Stimulated activated CD4-positive, alpha-beta T cell treated with anti-CD3 and anti-CD28 coated beads, Interleukin-2, amount 100 ng/mL, for 48 hours (primary cell): ENCODE data around the gene PITPNM3.

Experiments
- DNase-seq, 2 donors: peaks; one replicate each; pipeline ENCODE4 v3.0.0-alpha.2; 2020

The PITPNM3 gene

GRCh38 chr17:6525141-6525540 lies 31.2 kb downstream of the PITPNM3 start:
- DNase-seq: no peak

GRCh38 chr17:6524520-6524919 lies 31.8 kb downstream of the PITPNM3 start:
- DNase-seq: no peak

- DNase-seq: no peak
Measured at GRCh38 chr17:6523809-6524355, 32.5 kb downstream of the PITPNM3 start.

DNA sequence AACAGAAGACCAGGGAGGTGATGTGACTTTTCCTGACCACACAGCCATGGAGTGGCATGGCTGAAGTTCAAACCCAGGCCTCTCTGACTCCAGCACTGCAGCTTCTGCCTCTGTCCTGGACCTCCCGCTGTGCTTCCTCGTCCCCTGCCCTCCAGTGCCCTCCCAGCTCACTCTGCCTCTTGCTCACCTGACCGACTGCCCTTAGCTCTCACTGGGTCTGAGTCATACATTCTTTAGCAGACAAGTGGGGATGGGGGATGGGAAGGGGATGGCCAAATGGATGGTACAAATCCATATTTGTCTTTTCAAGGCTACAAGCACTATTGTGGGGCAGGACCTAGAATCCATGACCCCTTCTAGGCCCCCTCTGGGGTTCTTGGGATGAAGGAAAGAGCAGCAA lies 33.0 kb downstream of the PITPNM3 start:
- no peak for DNase-seq

GRCh38 chr17:6521586-6521985 lies 34.8 kb downstream of the PITPNM3 start:
- no peak for DNase-seq

DNA sequence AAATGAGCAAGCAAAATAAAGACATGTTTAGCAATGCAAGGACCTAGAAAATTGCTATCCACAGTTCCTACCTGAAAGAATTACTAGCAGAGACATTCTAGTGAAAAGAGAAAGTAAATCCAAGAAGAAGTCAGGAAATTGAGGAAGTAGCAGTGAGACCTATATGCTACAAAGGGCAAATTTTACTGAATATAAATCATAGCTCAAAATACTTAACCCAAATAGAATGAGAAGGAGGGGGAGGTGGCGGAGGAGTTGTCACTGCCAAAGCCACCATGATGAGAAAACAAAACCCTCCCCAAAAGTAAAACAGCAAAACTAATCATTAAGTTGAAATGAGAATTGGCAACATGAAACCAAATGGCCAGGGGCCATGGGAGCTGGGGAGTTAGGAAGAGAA lies 39.3 kb downstream of the PITPNM3 start:
- no peak for DNase-seq

GRCh38 chr17:6514371-6514770 lies 42.0 kb downstream of the PITPNM3 start:
- no peak for DNase-seq

DNA sequence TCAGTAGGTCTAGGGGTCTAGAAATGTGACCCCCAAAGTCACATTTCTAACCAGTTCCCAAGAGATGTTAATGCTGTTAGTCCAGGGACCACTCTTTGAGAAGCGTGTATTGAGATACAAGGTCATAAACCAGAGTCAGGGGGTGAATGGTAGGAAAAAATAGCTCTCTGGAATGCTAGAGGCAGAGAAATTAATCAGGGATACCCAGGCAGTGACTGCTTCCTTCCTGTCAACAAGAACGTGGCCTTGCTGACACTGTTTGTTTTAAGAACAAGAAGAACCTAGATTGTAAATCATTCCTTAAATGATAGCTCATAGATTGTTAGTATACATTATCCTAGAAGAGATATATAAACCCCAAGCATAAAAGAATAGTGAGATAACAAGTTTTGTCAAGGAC lies 43.8 kb downstream of the PITPNM3 start:
- DNase-seq: no peak

- DNase-seq: no peak
Measured at GRCh38 chr17:6510321-6510977, 45.9 kb downstream of the PITPNM3 start.

GRCh38 chr17:6509921-6510320 lies 46.4 kb downstream of the PITPNM3 start:
- no peak for DNase-seq

- DNase-seq: no peak
Measured at GRCh38 chr17:6509031-6509771, 47.2 kb downstream of the PITPNM3 start.

DNA sequence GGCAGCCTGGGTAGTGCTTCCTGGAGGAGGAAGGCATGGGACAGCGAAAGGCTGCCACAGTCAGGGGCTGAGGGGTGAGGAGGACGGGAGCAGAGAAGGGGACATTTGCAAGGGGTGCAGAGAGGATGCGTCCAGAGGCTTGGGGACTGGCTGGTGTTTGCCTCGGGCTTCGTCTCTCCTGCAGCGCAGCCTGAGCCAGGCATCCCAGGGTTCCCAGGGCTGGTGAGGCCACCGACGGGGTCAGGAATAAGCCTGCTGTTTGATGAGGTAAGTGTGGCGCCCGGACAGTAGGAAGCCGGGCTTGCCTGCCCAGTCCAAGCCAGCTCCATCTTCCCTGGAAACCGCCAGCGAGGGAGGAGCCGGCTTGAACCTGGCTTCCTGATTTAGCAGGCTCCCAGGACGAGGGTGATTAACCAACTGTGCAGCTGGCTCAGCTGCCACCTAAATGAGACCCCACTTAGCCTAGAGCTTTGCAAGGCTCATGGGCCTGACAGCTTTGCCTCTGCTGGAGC lies 47.8 kb downstream of the PITPNM3 start:
- no peak for DNase-seq

- DNase-seq: no peak
Measured at GRCh38 chr17:6508016-6508415, 48.3 kb downstream of the PITPNM3 start.

- DNase-seq: no peak
Measured at GRCh38 chr17:6507535-6507934, 48.8 kb downstream of the PITPNM3 start.

GRCh38 chr17:6506679-6507231 lies 49.6 kb downstream of the PITPNM3 start:
- DNase-seq: no peak

DNA sequence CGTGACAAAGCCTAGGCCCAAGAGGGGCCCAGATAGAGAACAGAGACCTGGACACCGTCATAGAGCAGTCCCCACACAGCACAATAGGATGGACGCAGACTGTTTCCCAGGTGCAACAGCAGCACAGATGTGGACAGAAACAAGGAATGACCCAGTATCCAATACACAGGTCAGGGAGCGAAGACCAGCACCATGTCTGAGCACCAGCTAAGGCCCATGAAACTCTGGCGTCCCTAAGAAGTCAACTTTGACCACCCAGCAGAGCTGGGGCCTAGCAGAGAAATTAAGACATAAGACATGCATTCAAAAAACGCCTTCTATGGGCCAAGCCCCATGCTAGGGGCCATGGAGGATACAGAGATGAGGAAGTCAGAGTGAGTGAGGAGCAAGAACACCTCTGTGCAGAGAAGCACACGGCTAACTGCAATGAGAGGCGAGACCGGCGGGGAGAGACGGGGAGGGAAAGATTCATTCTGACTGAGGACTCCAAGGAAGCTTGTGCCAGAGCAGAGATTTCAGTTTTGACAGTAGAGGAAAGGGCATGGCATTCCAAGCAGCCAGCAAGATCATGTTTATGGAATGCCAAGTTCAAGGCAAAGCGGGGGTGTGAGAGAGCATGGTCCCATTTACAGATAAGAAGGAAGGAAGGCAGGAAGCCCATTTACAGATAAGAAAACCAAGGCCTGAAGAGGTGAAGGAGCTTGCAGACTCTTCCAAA lies 50.8 kb downstream of the PITPNM3 start:
- no peak for DNase-seq

GRCh38 chr17:6503641-6504195 lies 52.6 kb downstream of the PITPNM3 start:
- DNase-seq: no peak

GRCh38 chr17:6502871-6503509 lies 53.4 kb downstream of the PITPNM3 start:
- DNase-seq: no peak

DNA sequence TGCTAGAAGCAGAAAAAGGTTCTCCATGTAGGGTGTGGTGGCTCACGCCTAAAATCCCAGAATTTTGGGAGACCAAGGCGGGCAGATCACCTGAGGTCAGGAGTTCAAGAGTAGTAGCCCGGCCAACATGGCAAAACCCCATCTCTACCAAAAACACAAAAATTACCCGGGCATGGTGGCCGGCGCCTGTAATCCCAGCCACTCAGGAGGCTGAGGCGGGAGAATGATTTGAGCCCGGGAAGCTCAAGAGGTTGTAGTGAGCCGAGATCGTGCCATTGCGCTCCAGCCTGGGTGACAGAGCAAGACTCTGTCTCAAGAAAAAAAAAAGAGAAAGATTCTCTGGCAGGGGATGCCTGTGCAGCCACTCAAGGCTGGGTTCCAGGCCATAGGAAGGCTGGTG lies 54.2 kb downstream of the PITPNM3 start:
- DNase-seq: no peak

DNA sequence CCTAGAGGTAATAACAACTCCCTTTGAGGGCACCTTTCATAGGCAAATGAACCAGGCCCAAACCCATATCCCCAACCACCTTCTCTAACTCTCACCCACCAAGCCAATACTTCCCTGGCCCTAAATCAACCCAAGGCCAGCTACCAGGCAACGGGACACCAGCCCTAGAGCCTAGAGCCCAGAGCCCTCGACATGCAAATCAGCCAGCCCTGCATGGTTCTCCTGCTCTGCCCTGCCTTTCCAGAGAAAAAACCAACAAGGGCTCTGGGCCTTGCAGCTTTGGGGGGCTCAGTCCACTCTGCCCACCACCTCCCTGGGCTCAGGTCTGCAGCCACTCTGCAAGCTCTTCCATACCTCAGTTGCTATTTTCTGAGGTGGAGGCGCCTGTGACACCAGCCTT lies 55.0 kb downstream of the PITPNM3 start:
- DNase-seq: no peak

DNA sequence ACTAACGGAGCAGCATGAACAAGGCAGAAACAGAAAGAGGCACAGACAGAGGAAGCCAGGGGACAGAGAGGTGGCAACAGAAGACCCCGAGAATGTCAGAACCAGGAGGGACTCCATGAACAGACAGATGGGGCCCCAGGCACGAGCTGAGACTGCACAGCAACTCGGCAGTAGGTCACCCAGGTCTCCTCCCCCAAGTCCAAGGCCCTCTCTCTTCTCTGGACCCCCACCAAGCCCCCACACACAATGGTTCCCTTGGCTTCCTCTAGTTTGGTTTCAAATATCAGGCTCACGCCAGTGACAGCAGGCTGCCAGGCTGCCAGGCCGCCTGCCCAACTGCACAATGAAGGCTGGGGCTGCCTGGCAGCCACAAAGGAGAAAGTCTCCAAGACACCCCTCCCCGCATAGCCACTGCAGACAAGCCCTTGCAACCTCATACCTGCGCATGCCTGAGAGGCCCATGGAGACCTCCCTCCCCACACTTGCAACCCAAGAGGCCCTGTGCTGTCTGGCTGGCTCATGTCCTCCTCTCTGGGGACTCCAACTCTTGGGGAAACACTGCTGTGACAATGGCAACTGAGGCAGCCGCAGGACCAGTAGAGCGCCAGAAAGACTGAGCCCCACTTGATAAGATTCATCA lies 57.3 kb downstream of the PITPNM3 start:
- DNase-seq: no peak

DNA sequence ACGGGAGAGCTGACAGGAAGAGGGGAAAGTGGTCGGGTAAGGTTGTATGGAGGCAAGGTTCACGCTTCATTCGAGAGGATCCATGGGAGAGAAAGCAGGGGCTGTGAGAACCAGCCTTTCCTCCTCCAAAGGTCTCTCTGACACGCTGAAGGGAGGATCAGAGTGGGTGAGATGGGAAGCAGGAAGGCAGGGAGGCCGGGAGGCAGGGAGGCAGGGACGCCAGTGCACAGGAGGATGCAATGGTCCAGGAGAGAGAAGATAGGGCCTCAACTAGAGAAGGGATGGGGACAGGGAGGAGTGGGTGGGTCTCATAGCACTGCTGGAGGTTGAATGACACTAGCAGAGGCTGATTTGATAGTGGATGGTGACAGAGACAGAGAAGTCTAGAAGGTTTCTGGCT lies 58.0 kb downstream of the PITPNM3 start:
- DNase-seq: no peak
